Lower lobe of right lung (tissue), 2 donors: ENCODE results near the gene USP37. TPM values are rescaled to one million over a fixed set of nuclear protein-coding genes. Genes with fewer than 3 reads are reported as not detected.

ENCODE experiments used
- ATAC-seq, 2 donors: fragments of 200-7000 bp; cut with Tn5 transposase; one replicate each; pipeline ENCODE4 v1.9.1; 2020 to 2022; ENCODE audit warnings: mild to moderate bottlenecking in 2 of 2, moderate library complexity in 2 of 2
- DNase-seq: peaks from one replicate; pipeline ENCODE4 v3.0.0-alpha.2; 2020
- H3K27ac ChIP-seq: fragments of 200-600 bp; one replicate; pipeline ENCODE4 v1.8.0; 2022
- H3K27me3 ChIP-seq: fragments of 200-600 bp; one replicate; pipeline ENCODE4 v1.8.0; 2022; ENCODE audit warnings: low read depth
- H3K36me3 ChIP-seq: fragments of 200-600 bp; one replicate; pipeline ENCODE4 v1.8.0; 2022; ENCODE audit warnings: mild to moderate bottlenecking
- H3K4me1 ChIP-seq: fragments of 200-600 bp; one replicate; pipeline ENCODE4 v1.8.0; 2022
- H3K4me3 ChIP-seq: fragments of 200-600 bp; one replicate; pipeline ENCODE4 v1.8.0; 2022; ENCODE audit warnings: mild to moderate bottlenecking
- H3K9me3 ChIP-seq: fragments of 200-600 bp; one replicate; pipeline ENCODE4 v1.8.0; 2022
- CTCF ChIP-seq: fragments of 200-600 bp; IDR thresholded peaks from one replicate; pipeline ENCODE4 v1.8.0; 2022; ENCODE audit warnings: antibody characterized with exemption, mild to moderate bottlenecking
- intact Hi-C: fragments of 100-400 bp; cut with DNase I; formaldehyde crosslinking; loops from one replicate; pipeline ENCODE4 v1.11.0; 2022
- total RNA-seq: library from RNA; stranded (reverse); fragmentation: NEBNext Ultra II Directional; extraction: Animal tissue kit (Norgen Biotek cat#: 25700); gene quantifications from one replicate; pipeline ENCODE4 v1.2.1, GENCODE V29; 2021
- donor health status: DM: no; HTN: yes; CAD: no; lungs with severe emphysema.

The USP37 gene
- total RNA-seq, 1 donor from 2014 or later: 13.2 TPM

GRCh38 chr2:218508299-218508698, 59.9 kb downstream of the USP37 start:
- peak in 1 of 2 donors; percentile 32 for ATAC-seq
- TF ChIP-seq CTCF: no peak
- no peaks in the 10 kb centered on the region for H3K4me1 ChIP-seq
- H3K27me3 ChIP-seq: no peaks in the 10 kb centered on the region
- H3K27ac ChIP-seq: no peak overlapping the region
- intact Hi-C loops: no loop called here
- DNase-seq: no peak
- no peak overlapping the region for H3K4me3 ChIP-seq
- H3K9me3 ChIP-seq: no peaks in the 10 kb centered on the region
- peaks cover 33% of the 10 kb centered on the region for H3K36me3 ChIP-seq

- H3K9me3 ChIP-seq: no peaks in the 10 kb centered on the region
- no peaks in the 10 kb centered on the region for H3K27me3 ChIP-seq
- intact Hi-C loops: no loop called here
- no peak overlapping the region for H3K4me3 ChIP-seq
- no peak for TF ChIP-seq CTCF
- peaks cover 33% of the 10 kb centered on the region for H3K36me3 ChIP-seq
- no peak overlapping the region for H3K27ac ChIP-seq
- DNase-seq: no peak
- H3K4me1 ChIP-seq: peaks cover 18% of the 10 kb centered on the region
- ATAC-seq: no peak
Measured at GRCh38 chr2:218505754-218506371, 62.3 kb downstream of the USP37 start.

GRCh38 chr2:218501665-218502064, 66.5 kb downstream of the USP37 start:
- H3K27me3 ChIP-seq: no peaks in the 10 kb centered on the region
- H3K36me3 ChIP-seq: peaks cover 30% of the 10 kb centered on the region
- no peak for TF ChIP-seq CTCF
- H3K9me3 ChIP-seq: no peaks in the 10 kb centered on the region
- DNase-seq (no peak), ATAC-seq (peak; percentile 86 to 90)
- H3K27ac ChIP-seq: peak overlapping the region; percentile 71
- H3K4me1 ChIP-seq: peaks cover 19% of the 10 kb centered on the region
- H3K4me3 ChIP-seq: no peak overlapping the region
- intact Hi-C loops: no loop called here

GRCh38 chr2:218500501-218501060, 67.6 kb downstream of the USP37 start:
- H3K27ac ChIP-seq: no peak overlapping the region
- no peaks in the 10 kb centered on the region for H3K27me3 ChIP-seq
- TF ChIP-seq CTCF: no peak

GRCh38 chr2:218485986-218486667, 82.0 kb downstream of the USP37 start:
- intact Hi-C loops: no loop called here
- no peak overlapping the region for H3K27ac ChIP-seq
- H3K4me3 ChIP-seq: no peak overlapping the region
- no peak for ATAC-seq
- H3K9me3 ChIP-seq: no peaks in the 10 kb centered on the region
- no peaks in the 10 kb centered on the region for H3K27me3 ChIP-seq
- peaks cover 79% of the 10 kb centered on the region for H3K36me3 ChIP-seq
- no peaks in the 10 kb centered on the region for H3K4me1 ChIP-seq
- no peak for TF ChIP-seq CTCF
- no peak for DNase-seq

More at GRCh38 chr2:218500501-218501060, 67.6 kb downstream of the USP37 start:
- Histone ChIP-seq H3K4me1 (peaks cover 19% of the 10 kb centered on the region), H3K9me3 (no peaks in the 10 kb centered on the region), H3K4me3 (no peak overlapping the region), H3K36me3 (peaks cover 39% of the 10 kb centered on the region)
- ATAC-seq (peak; percentile 46 to 51), DNase-seq (no peak)
- intact Hi-C loops: no loop called here
